HepG2 (cell line): ENCODE data around the gene RPS6KA5. TPM values are rescaled to one million over a fixed set of nuclear protein-coding genes. Genes with fewer than 3 reads are reported as not detected.

Experiments used
- AGO2 ChIP-seq: fragments of 200-400 bp; formaldehyde crosslinking; optimal IDR thresholded peaks from 2 replicates; pipeline ENCODE3; 2017; ENCODE audit warnings: mild to moderate bottlenecking, low read depth, low read length, moderate library complexity
- ATF6 ChIP-seq: sonication (generic); formaldehyde crosslinking; conservative IDR thresholded peaks from 2 replicates; pipeline ENCODE4 v1.4.0; 2020; ENCODE audit warnings: missing genetic modification reagents
- ELF1 ChIP-seq: sonication (generic); formaldehyde crosslinking; IDR thresholded peaks from 2 replicates; pipeline ENCODE4 v1.4.0; 2020; ENCODE audit warnings: missing genetic modification reagents
- ELF3 ChIP-seq: IDR thresholded peaks from 2 replicates; pipeline ENCODE4 v1.6.1; 2016; ENCODE audit warnings: missing genetic modification reagents, missing compliant biosample characterization
- EZH2 ChIP-seq: conservative IDR thresholded peaks from 2 replicates; pipeline ENCODE4 v1.6.1; 2012; ENCODE audit warnings: mild to moderate bottlenecking, low read depth, low read length, moderate library complexity
- FLYWCH1 ChIP-seq: sonication (generic); formaldehyde crosslinking; IDR thresholded peaks from 2 replicates; pipeline ENCODE4 v1.8.1; 2023; ENCODE audit warnings: mild to moderate bottlenecking, missing genetic modification reagents
- KDM4B ChIP-seq: sonication (generic); formaldehyde crosslinking; IDR thresholded peaks from 2 replicates; pipeline ENCODE4 v1.4.0; 2020; ENCODE audit warnings: missing genetic modification reagents
- TCF7 ChIP-seq: sonication (generic); IDR thresholded peaks from 2 replicates; pipeline ENCODE4 v1.6.1; 2016; ENCODE audit warnings: antibody characterized with exemption, low read depth
- TOPORS ChIP-seq: sonication (generic); formaldehyde crosslinking; IDR thresholded peaks from 2 replicates; pipeline ENCODE4 v1.8.0; 2023; ENCODE audit warnings: mild to moderate bottlenecking, missing genetic modification reagents
- ZBTB25 ChIP-seq: IDR thresholded peaks from 2 replicates; pipeline ENCODE4 v1.6.1; 2018; ENCODE audit warnings: missing genetic modification reagents
- ZNF207 ChIP-seq: fragments of 450-650 bp; IDR thresholded peaks from 2 replicates; pipeline ENCODE4 v1.6.1; 2016; ENCODE audit warnings: antibody characterized with exemption, borderline replicate concordance
- ZNF24 ChIP-seq: fragments of 450-650 bp; IDR thresholded peaks from 2 replicates; pipeline ENCODE4 v1.6.1; 2017; ENCODE audit warnings: antibody characterized with exemption, mild to moderate bottlenecking
- ZNF550 ChIP-seq: sonication (generic); formaldehyde crosslinking; IDR thresholded peaks from 2 replicates; pipeline ENCODE4 v1.4.0; 2020; ENCODE audit warnings: mild to moderate bottlenecking, missing genetic modification reagents, borderline replicate concordance
- polyA plus RNA-seq, 8 experiments: library from polyadenylated mRNA; depleted of rRNA in 3 of 8; stranded (reverse) in 7 of 8; unstranded in 1 of 8; fragments of >200 nt; fragmentation: Illumina TruSeq in 4 of 8; extraction: Trizol in 4 of 8; gene quantifications; 2 replicates each; pipeline versions ENCODE4 v1.2.1 to v1.2.3, GENCODE V29; 2011 to 2016; ENCODE audit warnings: low read depth in 4 of 8, missing spikeins in 1 of 8, mixed read lengths in 1 of 8; ENCODE audit not compliant: insufficient read depth in 1 of 8
- total RNA-seq, 5 experiments: library from RNA; depleted of rRNA; stranded (reverse); fragments of >200 nt; fragmentation: Illumina TruSeq; extraction: Trizol; gene quantifications; 2 replicates each; pipeline ENCODE4 v1.2.3, GENCODE V29; 2016; ENCODE audit warnings: low read depth in 1 of 5
- TF ChIP-seq, protein P1 (sequence below): sonication (generic); formaldehyde crosslinking; IDR thresholded peaks from 2 replicates; pipeline ENCODE4 v1.4.0; 2020; ENCODE audit warnings: missing genetic modification reagents, borderline replicate concordance
- TF ChIP-seq, protein P2 (sequence below): sonication (generic); formaldehyde crosslinking; IDR thresholded peaks from 2 replicates; pipeline ENCODE4 v1.4.0; 2020; ENCODE audit warnings: missing genetic modification reagents, borderline replicate concordance

Gene RPS6KA5
- total and polyA plus RNA-seq, 2 of the 13 experiments (the other 11 are each of a cell fraction or from before 2014, with no cell fraction given): 0.50 to 0.58 TPM

DNA sequence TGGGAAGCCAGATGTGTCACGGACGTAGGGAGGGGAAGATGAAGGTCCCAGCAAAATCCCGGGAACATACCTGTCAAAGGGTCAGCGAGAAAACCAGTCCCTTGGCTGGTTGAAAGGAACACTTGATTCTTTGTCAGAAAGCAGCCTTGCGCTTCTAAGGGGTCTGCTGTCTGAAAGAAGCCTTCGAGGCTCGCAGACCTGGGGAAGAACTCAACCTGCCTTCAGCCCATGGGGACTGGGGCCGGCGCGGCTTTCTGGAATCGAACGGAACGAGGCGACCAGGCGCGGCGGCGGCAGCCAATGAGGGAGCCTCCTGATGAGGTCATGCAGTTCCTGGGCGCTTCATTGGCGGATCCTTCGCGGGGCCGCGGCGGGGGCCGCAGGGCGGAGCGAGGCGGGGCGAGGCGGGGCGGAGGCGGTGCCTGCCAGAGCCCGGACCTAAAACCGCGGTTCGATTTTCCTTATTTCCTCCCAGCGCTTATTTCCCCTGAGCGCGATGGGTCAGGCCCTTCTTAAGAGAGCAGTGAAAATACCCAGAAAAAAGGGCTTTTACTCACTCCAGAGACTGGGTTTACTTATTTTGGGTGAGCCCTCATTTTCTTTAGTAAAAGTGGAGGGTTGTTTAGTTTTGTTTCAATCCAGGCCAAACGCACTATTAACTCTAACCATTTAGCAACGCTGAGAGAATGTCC lies 232.4 kb downstream of the RPS6KA5 start (continued):
- TF ChIP-seq, protein P1, sequence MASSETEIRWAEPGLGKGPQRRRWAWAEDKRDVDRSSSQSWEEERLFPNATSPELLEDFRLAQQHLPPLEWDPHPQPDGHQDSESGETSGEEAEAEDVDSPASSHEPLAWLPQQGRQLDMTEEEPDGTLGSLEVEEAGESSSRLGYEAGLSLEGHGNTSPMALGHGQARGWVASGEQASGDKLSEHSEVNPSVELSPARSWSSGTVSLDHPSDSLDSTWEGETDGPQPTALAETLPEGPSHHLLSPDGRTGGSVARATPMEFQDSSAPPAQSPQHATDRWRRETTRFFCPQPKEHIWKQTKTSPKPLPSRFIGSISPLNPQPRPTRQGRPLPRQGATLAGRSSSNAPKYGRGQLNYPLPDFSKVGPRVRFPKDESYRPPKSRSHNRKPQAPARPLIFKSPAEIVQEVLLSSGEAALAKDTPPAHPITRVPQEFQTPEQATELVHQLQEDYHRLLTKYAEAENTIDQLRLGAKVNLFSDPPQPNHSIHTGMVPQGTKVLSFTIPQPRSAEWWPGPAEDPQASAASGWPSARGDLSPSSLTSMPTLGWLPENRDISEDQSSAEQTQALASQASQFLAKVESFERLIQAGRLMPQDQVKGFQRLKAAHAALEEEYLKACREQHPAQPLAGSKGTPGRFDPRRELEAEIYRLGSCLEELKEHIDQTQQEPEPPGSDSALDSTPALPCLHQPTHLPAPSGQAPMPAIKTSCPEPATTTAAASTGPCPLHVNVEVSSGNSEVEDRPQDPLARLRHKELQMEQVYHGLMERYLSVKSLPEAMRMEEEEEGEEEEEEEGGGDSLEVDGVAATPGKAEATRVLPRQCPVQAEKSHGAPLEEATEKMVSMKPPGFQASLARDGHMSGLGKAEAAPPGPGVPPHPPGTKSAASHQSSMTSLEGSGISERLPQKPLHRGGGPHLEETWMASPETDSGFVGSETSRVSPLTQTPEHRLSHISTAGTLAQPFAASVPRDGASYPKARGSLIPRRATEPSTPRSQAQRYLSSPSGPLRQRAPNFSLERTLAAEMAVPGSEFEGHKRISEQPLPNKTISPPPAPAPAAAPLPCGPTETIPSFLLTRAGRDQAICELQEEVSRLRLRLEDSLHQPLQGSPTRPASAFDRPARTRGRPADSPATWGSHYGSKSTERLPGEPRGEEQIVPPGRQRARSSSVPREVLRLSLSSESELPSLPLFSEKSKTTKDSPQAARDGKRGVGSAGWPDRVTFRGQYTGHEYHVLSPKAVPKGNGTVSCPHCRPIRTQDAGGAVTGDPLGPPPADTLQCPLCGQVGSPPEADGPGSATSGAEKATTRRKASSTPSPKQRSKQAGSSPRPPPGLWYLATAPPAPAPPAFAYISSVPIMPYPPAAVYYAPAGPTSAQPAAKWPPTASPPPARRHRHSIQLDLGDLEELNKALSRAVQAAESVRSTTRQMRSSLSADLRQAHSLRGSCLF (CRISPR knock-in tag): no peak
- TF ChIP-seq EZH2 (no peak), TCF7 (no peak), ZNF24 (no peak), KDM4B (no peak), ZBTB25 (no peak), FLYWCH1 (CRISPR knock-in tag) (no peak), ZNF207 (no peak), ELF1 (CRISPR knock-in tag) (no peak), ATF6 (CRISPR knock-in tag) (no peak), TOPORS (CRISPR knock-in tag) (peak; percentile 86), ELF3 (CRISPR knock-in tag) (no peak; the same call in 1 of the 2 replicates), AGO2 (no peak), ZNF550 (CRISPR knock-in tag) (no peak)
- TF ChIP-seq, protein P2, sequence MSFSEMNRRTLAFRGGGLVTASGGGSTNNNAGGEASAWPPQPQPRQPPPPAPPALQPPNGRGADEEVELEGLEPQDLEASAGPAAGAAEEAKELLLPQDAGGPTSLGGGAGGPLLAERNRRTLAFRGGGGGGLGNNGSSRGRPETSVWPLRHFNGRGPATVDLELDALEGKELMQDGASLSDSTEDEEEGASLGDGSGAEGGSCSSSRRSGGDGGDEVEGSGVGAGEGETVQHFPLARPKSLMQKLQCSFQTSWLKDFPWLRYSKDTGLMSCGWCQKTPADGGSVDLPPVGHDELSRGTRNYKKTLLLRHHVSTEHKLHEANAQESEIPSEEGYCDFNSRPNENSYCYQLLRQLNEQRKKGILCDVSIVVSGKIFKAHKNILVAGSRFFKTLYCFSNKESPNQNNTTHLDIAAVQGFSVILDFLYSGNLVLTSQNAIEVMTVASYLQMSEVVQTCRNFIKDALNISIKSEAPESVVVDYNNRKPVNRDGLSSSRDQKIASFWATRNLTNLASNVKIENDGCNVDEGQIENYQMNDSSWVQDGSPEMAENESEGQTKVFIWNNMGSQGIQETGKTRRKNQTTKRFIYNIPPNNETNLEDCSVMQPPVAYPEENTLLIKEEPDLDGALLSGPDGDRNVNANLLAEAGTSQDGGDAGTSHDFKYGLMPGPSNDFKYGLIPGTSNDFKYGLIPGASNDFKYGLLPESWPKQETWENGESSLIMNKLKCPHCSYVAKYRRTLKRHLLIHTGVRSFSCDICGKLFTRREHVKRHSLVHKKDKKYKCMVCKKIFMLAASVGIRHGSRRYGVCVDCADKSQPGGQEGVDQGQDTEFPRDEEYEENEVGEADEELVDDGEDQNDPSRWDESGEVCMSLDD (CRISPR knock-in tag): no peak
